ENCODE measurements around the gene TM4SF18.

DNA sequence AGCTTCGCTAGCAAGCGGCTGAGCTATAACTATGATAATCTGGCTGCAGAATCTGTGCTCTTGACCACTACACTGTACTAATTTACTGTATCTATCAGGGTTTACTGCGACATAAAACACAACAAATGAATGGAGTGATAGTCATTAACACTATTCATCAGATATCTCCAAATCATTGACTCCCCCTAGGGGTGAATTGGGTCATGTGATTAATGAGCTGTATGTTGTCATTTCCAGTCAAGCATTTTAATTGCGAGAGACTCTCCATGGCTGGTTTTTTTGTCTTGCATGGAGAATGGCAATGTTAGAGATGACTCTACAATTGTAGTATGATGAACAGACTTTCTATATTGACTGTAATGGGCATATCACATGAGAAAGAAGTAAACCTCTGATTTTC lies 10.5 kb upstream of the TM4SF18 start:
- no peak for TF ChIP-seq GATA2 (IDR thresholded peaks at IDR 0.05; ENCODE audit: low read depth, low read length)
- TF ChIP-seq GATA3 (IDR thresholded peaks at IDR 0.05; ENCODE audit: low read depth, low read length): no peak
